NCI-H2227 (cell line): ENCODE data around the gene NTN3.
"Not testable (repeated sequence)": the region's sequence is repeated elsewhere in the genome, so short reads cannot be mapped to it uniquely, and the experiment has no call there.

Source experiments
- DNase-seq: peaks from one replicate; lab custom pipeline; 2025; ENCODE audit not compliant: unreplicated experiment; lab: John Stamatoyannopoulos, UW

NTN3 gene

GRCh38 chr16:2439598-2439997, 31.5 kb upstream of the NTN3 start:
- no peak for DNase-seq

GRCh38 chr16:2441143-2441804, 29.8 kb upstream of the NTN3 start:
- not testable (repeated sequence) for DNase-seq

GRCh38 chr16:2443555-2443954, 27.5 kb upstream of the NTN3 start:
- no peak for DNase-seq

- DNase-seq: no peak
Observed at GRCh38 chr16:2447920-2448583, 23.0 kb upstream of the NTN3 start.

- no peak for DNase-seq
Observed at GRCh38 chr16:2449118-2449517, 22.0 kb upstream of the NTN3 start.

GRCh38 chr16:2450535-2450934, 20.6 kb upstream of the NTN3 start:
- no peak for DNase-seq

- DNase-seq: no peak
Observed at GRCh38 chr16:2450975-2451381, 20.1 kb upstream of the NTN3 start.

GRCh38 chr16:2451851-2452320, 19.2 kb upstream of the NTN3 start:
- DNase-seq: no peak

GRCh38 chr16:2452650-2453049, 18.4 kb upstream of the NTN3 start:
- DNase-seq: no peak

- DNase-seq: no peak
Observed at GRCh38 chr16:2455081-2455845, 15.8 kb upstream of the NTN3 start.

- no peak for DNase-seq
Observed at GRCh38 chr16:2456551-2457153, 14.4 kb upstream of the NTN3 start.

GRCh38 chr16:2457267-2457666, 13.8 kb upstream of the NTN3 start:
- DNase-seq: no peak

GRCh38 chr16:2457946-2458345, 13.2 kb upstream of the NTN3 start:
- DNase-seq: no peak

GRCh38 chr16:2458887-2459646, 12.0 kb upstream of the NTN3 start:
- DNase-seq: peak; percentile 30

- peak; percentile 98 for DNase-seq
Observed at GRCh38 chr16:2459647-2460390, 11.3 kb upstream of the NTN3 start, which contains the start of gene TEDC2. Gene TEDC2 (plus strand): TSS chr16:2460109. CDS start chr16:2460145, 36 bp downstream.

- no peak for DNase-seq
Observed at GRCh38 chr16:2460391-2460713, 10.7 kb upstream of the NTN3 start.

GRCh38 chr16:2460916-2461315, 10.2 kb upstream of the NTN3 start:
- DNase-seq: no peak

- no peak for DNase-seq
Observed at GRCh38 chr16:2462031-2462866, 8.8 kb upstream of the NTN3 start.

GRCh38 chr16:2464333-2464732, 6.8 kb upstream of the NTN3 start:
- DNase-seq: no peak
